HG02884 (cell line): Measurements from ENCODE around the gene TFR2.
A peak's percentile ranks its signal among the peaks of the same experiment; 100 is the strongest.

Source experiments
- ATAC-seq: cut with Tn5 transposase; IDR thresholded peaks from one replicate; pipeline ENCODE4 v1.9.1; 2021; ENCODE audit warnings: mild to moderate bottlenecking, moderate library complexity; ENCODE audit not compliant: unreplicated experiment

The TFR2 gene

GRCh38 chr7:100588438-100588837 lies 52.9 kb downstream of the TFR2 start:
- no peak for ATAC-seq

- ATAC-seq: peak; percentile 85
These were observed 54.9 kb downstream of the TFR2 start, which contains the start of gene FBXO24 for GRCh38 chr7:100586266-100587025. TSS of gene FBXO24 (plus strand) at chr7:100586328. CDS start at chr7:100586626, 298 bp downstream.

GRCh38 chr7:100585511-100586265 lies 55.7 kb downstream of the TFR2 start, which contains the start of gene LRCH4:
TSS of gene LRCH4 (minus strand) at chr7:100586129. CDS start at chr7:100586100, 29 bp downstream.
- ATAC-seq: no peak

- ATAC-seq: no peak
These were observed 56.5 kb downstream of the TFR2 start for GRCh38 chr7:100584683-100585510.

GRCh38 chr7:100584054-100584682 lies 57.2 kb downstream of the TFR2 start:
- no peak for ATAC-seq

- ATAC-seq: no peak
These were observed 58.0 kb downstream of the TFR2 start for GRCh38 chr7:100583132-100584053.

- no peak for ATAC-seq
These were observed 58.7 kb downstream of the TFR2 start for GRCh38 chr7:100582650-100583049.

- no peak for ATAC-seq
These were observed 59.2 kb downstream of the TFR2 start for GRCh38 chr7:100582041-100582579.

- no peak for ATAC-seq
These were observed 60.7 kb downstream of the TFR2 start for GRCh38 chr7:100580466-100581283.

- ATAC-seq: no peak
These were observed 62.8 kb downstream of the TFR2 start for GRCh38 chr7:100578246-100579183.

GRCh38 chr7:100577507-100577906 lies 63.8 kb downstream of the TFR2 start:
- ATAC-seq: no peak

GRCh38 chr7:100577103-100577502 lies 64.2 kb downstream of the TFR2 start:
- ATAC-seq: no peak

- no peak for ATAC-seq
These were observed 64.9 kb downstream of the TFR2 start for GRCh38 chr7:100576384-100576993.

GRCh38 chr7:100575746-100576383 lies 65.5 kb downstream of the TFR2 start:
- ATAC-seq: no peak

- ATAC-seq: no peak
These were observed 66.1 kb downstream of the TFR2 start for GRCh38 chr7:100575206-100575631.
